BLaER1 treated with 17β-estradiol and CSF1 and Interleukin-3, amounts not matched to agents 10 nM and 100 nM (cell line): ENCODE results near the gene KLHL1.
A peak's percentile ranks its signal among the peaks of the same experiment; 100 is the strongest.

Source experiments
- H3K27ac ChIP-seq, 11 experiments: shearing (Covaris generic); formaldehyde crosslinking; 2 replicates each; pipeline ENCODE4 v1.8.1; 2022
- H3K27me3 ChIP-seq, 11 experiments: shearing (Covaris generic); formaldehyde crosslinking; 2 replicates each; pipeline ENCODE4 v1.8.1; 2022
- H3K36me3 ChIP-seq, 11 experiments: shearing (Covaris generic); formaldehyde crosslinking; 2 replicates each; pipeline ENCODE4 v1.8.1; 2022
- H3K4me1 ChIP-seq, 10 experiments: shearing (Covaris generic); formaldehyde crosslinking; 2 replicates each; pipeline ENCODE4 v1.8.1; 2022
- H3K4me2 ChIP-seq, 11 experiments: shearing (Covaris generic); formaldehyde crosslinking; 2 replicates each; pipeline ENCODE4 v1.8.1; 2022
- H3K4me3 ChIP-seq, 10 experiments: shearing (Covaris generic); formaldehyde crosslinking; 2 replicates each; pipeline ENCODE4 v1.8.1; 2022
- H3K9ac ChIP-seq, 11 experiments: shearing (Covaris generic); formaldehyde crosslinking; 2 replicates each; pipeline ENCODE4 v1.8.1; 2022
- H3K9me3 ChIP-seq, 11 experiments: shearing (Covaris generic); formaldehyde crosslinking; replicated peaks in 1 of 11; 2 replicates each; pipeline ENCODE4 v1.8.1; 2022
- H4K20me1 ChIP-seq, 11 experiments: shearing (Covaris generic); formaldehyde crosslinking; 2 replicates each; pipeline ENCODE4 v1.8.1; 2022
- Cebpa-rat ChIP-seq, 11 experiments: shearing (Covaris generic); IDR thresholded peaks; 2 replicates each; pipeline ENCODE4 v1.8.1; 2022

The KLHL1 gene

DNA sequence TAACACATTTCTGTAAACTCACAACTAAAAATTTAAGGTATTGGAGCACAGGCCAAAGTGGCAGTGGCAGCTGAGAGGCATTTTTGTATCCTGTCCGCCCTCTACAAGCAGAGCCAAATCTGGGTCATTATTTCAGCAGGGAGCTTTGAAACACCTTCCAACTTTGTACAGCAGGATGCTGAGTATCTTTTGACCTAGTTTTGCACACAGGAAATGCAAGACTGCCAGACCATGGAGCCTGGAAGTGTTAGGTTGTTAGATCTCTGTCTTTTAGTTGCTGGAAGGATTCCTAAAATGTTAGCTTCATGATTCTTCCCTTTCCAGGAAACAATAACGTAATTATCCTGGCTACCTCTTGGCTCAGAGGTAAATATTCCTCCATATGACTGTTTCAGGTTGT lies 149.2 kb downstream of the KLHL1 start:
- no peak for TF ChIP-seq Cebpa-rat (IDR thresholded peaks at IDR 0.05)
- Histone ChIP-seq H3K36me3 (no peaks in the 10 kb centered on the region), H3K9me3 (no peaks in the 10 kb centered on the region), H3K9ac (no peak overlapping the region), H4K20me1 (no peaks in the 10 kb centered on the region), H3K4me2 (no peak overlapping the region), H3K27ac (no peak overlapping the region), H3K4me3 (no peak overlapping the region), H3K27me3 (no peaks in the 10 kb centered on the region), H3K4me1 (no peaks in the 10 kb centered on the region)

DNA sequence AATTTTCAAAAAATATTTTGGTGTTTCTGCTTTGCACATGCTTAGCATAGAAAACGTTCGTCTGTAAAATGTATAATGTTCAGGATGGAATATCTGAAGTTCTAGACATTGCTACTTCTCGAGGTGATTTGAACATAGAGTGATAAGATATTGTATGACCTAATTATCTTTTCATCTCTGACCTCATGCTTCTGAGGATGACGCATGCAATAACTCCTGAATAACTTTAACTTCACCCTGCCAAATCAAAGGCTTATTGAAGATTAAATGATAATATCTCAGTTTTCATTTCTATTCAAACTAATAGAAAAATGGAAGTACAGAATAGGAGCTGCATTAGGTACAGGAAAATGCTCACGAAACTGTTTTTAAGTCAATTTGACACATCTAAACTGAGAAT lies 151.4 kb downstream of the KLHL1 start:
- H3K27ac ChIP-seq = no peak overlapping the region
- H3K4me1 ChIP-seq = no peaks in the 10 kb centered on the region
- no peaks in the 10 kb centered on the region for H3K36me3 ChIP-seq
- no peak overlapping the region for H3K9ac ChIP-seq
- TF ChIP-seq Cebpa-rat (IDR thresholded peaks at IDR 0.05) = no peak
- no peaks in the 10 kb centered on the region for H3K27me3 ChIP-seq
- no peaks in the 10 kb centered on the region for H4K20me1 ChIP-seq
- H3K4me3 ChIP-seq = no peak overlapping the region
- no peak overlapping the region for H3K4me2 ChIP-seq
- no peaks in the 10 kb centered on the region for H3K9me3 ChIP-seq

DNA sequence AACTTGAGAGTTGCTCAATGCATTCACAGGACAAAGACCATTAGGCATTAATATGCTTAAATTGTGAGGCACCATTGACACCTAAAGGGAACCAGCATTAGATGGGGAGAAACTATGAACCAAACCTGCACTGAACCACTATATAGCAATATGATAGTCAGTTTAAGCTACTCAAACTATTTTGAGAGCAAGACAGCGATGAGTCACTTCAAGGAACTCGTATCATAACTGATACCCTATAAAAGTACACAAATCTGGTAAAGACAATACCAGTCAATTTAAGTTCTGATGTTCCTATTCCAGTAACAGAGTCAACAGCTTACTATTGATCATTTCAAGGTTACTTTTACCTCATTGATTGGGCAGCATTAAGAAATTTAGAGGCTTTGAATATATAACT lies 151.9 kb downstream of the KLHL1 start:
- no peaks in the 10 kb centered on the region for H3K9me3 ChIP-seq
- H3K4me2 ChIP-seq = no peak overlapping the region
- H3K9ac ChIP-seq = no peak overlapping the region
- no peaks in the 10 kb centered on the region for H3K36me3 ChIP-seq
- H3K4me1 ChIP-seq = no peaks in the 10 kb centered on the region
- no peak for TF ChIP-seq Cebpa-rat (IDR thresholded peaks at IDR 0.05)
- H3K27me3 ChIP-seq = no peaks in the 10 kb centered on the region
- H4K20me1 ChIP-seq = no peaks in the 10 kb centered on the region
- H3K4me3 ChIP-seq = no peak overlapping the region
- H3K27ac ChIP-seq = no peak overlapping the region

- H3K9ac ChIP-seq = no peak overlapping the region
- no peaks in the 10 kb centered on the region for H3K36me3 ChIP-seq
- H3K4me1 ChIP-seq = no peaks in the 10 kb centered on the region
- H3K27me3 ChIP-seq = no peaks in the 10 kb centered on the region
- no peak overlapping the region for H3K4me2 ChIP-seq
- H3K27ac ChIP-seq = no peak overlapping the region
- H4K20me1 ChIP-seq = no peaks in the 10 kb centered on the region
- H3K9me3 ChIP-seq = no peaks in the 10 kb centered on the region
- no peak for TF ChIP-seq Cebpa-rat (IDR thresholded peaks at IDR 0.05)
- no peak overlapping the region for H3K4me3 ChIP-seq
Measured at GRCh38 chr13:69955271-69955670, 153.0 kb downstream of the KLHL1 start.

GRCh38 chr13:69951412-69951811 lies 156.8 kb downstream of the KLHL1 start:
- H3K9ac ChIP-seq = no peak overlapping the region
- no peak overlapping the region for H3K4me2 ChIP-seq
- H3K4me3 ChIP-seq = no peak overlapping the region
- H3K4me1 ChIP-seq = peaks cover 0 to 12% (median 8%) of the 10 kb centered on the region in 10 experiments; a peak in 10 of 20 replicates
- H3K27ac ChIP-seq = no peak overlapping the region
- no peaks in the 10 kb centered on the region for H4K20me1 ChIP-seq
- H3K36me3 ChIP-seq = no peaks in the 10 kb centered on the region
- H3K9me3 ChIP-seq = no peaks in the 10 kb centered on the region
- no peak for TF ChIP-seq Cebpa-rat (IDR thresholded peaks at IDR 0.05)
- no peaks in the 10 kb centered on the region for H3K27me3 ChIP-seq

DNA sequence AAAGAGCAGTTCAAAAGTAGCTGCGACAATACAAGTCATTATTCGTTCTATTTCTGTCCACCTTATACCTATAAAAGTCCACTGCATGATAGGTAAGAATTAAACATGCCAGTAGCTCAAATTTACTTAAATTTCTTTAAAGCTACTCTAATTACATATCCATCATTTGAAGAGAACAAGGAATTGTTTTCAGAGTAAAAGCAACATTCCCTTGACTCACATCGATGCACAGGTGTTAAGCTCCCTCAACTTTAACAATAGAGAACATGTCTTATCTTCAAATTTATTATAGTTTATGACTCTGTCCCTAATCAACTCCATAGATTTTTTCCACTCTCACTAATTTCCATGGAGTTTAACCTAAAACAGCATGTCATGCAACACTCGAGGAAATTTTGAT lies 158.1 kb downstream of the KLHL1 start:
- H3K4me1 ChIP-seq = peaks cover 0 to 12% (median 8%) of the 10 kb centered on the region in 10 experiments; a peak in 10 of 20 replicates

DNA sequence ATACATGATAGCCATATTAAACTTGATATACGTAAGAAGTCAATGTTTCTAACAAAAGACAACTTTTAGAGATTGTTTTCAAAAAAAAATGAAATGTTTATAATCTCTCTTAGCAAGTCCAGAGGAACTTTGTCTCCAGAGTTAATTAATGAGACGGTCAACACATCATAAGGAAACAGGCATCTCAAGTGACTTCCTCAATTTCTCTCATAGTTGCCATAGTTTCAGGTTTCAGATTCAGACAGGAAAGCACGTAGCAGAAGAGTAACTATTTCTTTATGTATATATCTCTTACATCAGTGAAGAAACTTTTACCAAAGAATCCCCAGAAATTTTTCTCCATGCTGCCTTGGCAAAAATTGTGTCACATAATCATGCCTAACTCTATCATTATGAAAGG lies 160.2 kb downstream of the KLHL1 start:
- Histone ChIP-seq H3K9me3 (no peaks in the 10 kb centered on the region), H3K27me3 (no peaks in the 10 kb centered on the region), H3K4me3 (no peak overlapping the region), H3K4me1 (peaks cover 0 to 12% (median 8%) of the 10 kb centered on the region in 10 experiments; a peak in 10 of 20 replicates), H4K20me1 (no peaks in the 10 kb centered on the region), H3K36me3 (no peaks in the 10 kb centered on the region), H3K4me2 (peak overlapping the region in 7 of 11 experiments; percentile 4 to 55 (median 28); a peak in 7 of 22 replicates), H3K9ac (no peak overlapping the region), H3K27ac (peak overlapping the region in 5 of 11 experiments; percentile 39 to 74 (median 55); a peak in 7 of 22 replicates)
- TF ChIP-seq Cebpa-rat (IDR thresholded peaks at IDR 0.05) = no peak

More for the DNA sequence above, 158.1 kb downstream of the KLHL1 start:
- Histone ChIP-seq H3K4me3 (no peak overlapping the region), H3K4me2 (no peak overlapping the region), H3K9me3 (no peaks in the 10 kb centered on the region), H3K9ac (no peak overlapping the region), H3K27me3 (no peaks in the 10 kb centered on the region), H4K20me1 (no peaks in the 10 kb centered on the region), H3K27ac (no peak overlapping the region), H3K36me3 (no peaks in the 10 kb centered on the region)
- TF ChIP-seq Cebpa-rat (IDR thresholded peaks at IDR 0.05) = no peak

DNA sequence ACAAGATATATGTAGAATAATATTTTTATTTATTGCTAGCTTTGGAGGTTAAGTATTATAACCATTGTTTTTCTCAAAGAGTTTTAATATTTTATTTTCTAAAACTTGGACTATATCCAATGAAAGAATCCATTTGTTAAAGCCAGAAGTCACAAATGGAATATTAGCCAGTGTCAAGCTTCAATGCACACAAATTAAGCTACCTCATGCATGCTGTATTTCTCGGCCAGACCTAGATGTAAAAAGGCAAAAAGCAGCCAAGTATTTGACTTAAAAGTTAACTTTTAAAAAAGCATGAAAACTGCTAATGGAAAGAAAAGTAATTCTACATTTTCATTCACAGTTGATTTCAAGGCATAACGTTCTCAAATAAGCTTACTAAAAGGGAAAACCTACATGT lies 160.7 kb downstream of the KLHL1 start:
- no peak overlapping the region for H3K9ac ChIP-seq
- no peaks in the 10 kb centered on the region for H4K20me1 ChIP-seq
- H3K4me3 ChIP-seq = no peak overlapping the region
- no peaks in the 10 kb centered on the region for H3K36me3 ChIP-seq
- no peaks in the 10 kb centered on the region for H3K27me3 ChIP-seq
- no peaks in the 10 kb centered on the region for H3K9me3 ChIP-seq
- peak overlapping the region in 4 of 11 experiments; percentile 4 to 55 (median 20); a peak in 6 of 22 replicates for H3K4me2 ChIP-seq
- TF ChIP-seq Cebpa-rat (IDR thresholded peaks at IDR 0.05) = no peak
- peaks cover 0 to 12% (median 8%) of the 10 kb centered on the region in 10 experiments; a peak in 10 of 20 replicates for H3K4me1 ChIP-seq
- H3K27ac ChIP-seq = peak overlapping the region in 4 of 11 experiments; percentile 27 to 74 (median 55); a peak in 7 of 22 replicates

DNA sequence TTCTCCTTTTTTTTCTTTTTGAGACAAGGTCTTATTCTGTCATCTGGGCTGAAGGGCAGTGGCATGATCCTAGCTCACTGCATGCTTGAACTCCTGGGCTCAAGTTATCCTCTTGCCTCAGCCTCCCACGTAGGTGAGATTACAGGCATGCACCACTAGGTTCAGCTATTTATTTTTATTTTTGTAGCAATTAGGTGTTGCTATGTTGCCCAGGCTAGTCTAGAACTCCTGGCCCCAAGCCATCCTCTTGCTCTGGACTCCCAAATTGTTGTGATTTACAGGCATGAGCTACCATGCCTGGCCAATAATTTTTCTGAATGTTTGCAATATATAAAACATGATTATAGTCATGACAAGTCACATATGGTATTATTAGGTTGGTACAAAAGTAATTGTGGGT lies 161.7 kb downstream of the KLHL1 start:
- Histone ChIP-seq H3K36me3 (no peaks in the 10 kb centered on the region), H3K4me2 (no peak overlapping the region)

GRCh38 chr13:69935043-69935442 lies 173.2 kb downstream of the KLHL1 start:
- Histone ChIP-seq H4K20me1 (no peaks in the 10 kb centered on the region), H3K4me3 (no peak overlapping the region), H3K9ac (no peak overlapping the region), H3K27ac (no peak overlapping the region), H3K9me3 (no peaks in the 10 kb centered on the region), H3K4me2 (no peak overlapping the region), H3K4me1 (no peaks in the 10 kb centered on the region), H3K36me3 (no peaks in the 10 kb centered on the region), H3K27me3 (no peaks in the 10 kb centered on the region)
- no peak for TF ChIP-seq Cebpa-rat (IDR thresholded peaks at IDR 0.05)

More for the DNA sequence above, 161.7 kb downstream of the KLHL1 start:
- no peaks in the 10 kb centered on the region for H3K9me3 ChIP-seq
- no peak for TF ChIP-seq Cebpa-rat (IDR thresholded peaks at IDR 0.05)
- no peak overlapping the region for H3K27ac ChIP-seq
- H4K20me1 ChIP-seq = no peaks in the 10 kb centered on the region
- H3K27me3 ChIP-seq = no peaks in the 10 kb centered on the region
- H3K4me3 ChIP-seq = no peak overlapping the region
- H3K4me1 ChIP-seq = peaks cover 0 to 12% (median 8%) of the 10 kb centered on the region in 10 experiments; a peak in 10 of 20 replicates
- no peak overlapping the region for H3K9ac ChIP-seq
